SW480 (cell line): ENCODE data around the gene ZNF280D.
"Not testable (repeated sequence)": the region's sequence is repeated elsewhere in the genome, so short reads cannot be mapped to it uniquely, and the experiment has no call there.

Source experiments
- DNase-seq: peaks from one replicate; pipeline ENCODE4 v3.0.0-alpha.2; 2016; ENCODE audit warnings: low spot score

ZNF280D gene

GRCh38 chr15:56733136-56734012 lies at the start of gene ZNF280D:
ZNF280D (minus strand) TSS chr15:56733509; CDS start chr15:56707109, 26,400 bp downstream.
- DNase-seq = peak; percentile 82

DNA sequence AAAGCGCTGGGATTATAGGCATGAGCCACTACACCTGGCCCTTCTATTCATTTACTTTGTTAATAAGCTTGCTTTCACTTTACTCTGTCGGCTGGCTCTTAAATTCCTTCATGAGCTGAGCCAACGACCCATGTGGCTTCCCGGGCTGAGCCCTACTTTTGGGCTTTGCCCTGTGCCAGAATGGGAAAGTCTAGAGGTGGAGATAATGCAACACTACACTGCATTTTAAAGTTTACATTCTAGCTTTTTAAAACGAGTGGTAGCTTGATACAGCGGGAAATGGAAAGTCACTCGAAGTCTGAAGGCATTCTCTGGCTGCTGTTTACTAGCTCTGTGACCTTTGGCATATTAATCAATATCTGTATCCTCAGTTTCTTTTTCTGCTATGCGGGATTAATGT lies 49.0 kb upstream of the ZNF280D start:
- no peak for DNase-seq

GRCh38 chr15:56781666-56782065 lies 48.4 kb upstream of the ZNF280D start:
- no peak for DNase-seq

DNA sequence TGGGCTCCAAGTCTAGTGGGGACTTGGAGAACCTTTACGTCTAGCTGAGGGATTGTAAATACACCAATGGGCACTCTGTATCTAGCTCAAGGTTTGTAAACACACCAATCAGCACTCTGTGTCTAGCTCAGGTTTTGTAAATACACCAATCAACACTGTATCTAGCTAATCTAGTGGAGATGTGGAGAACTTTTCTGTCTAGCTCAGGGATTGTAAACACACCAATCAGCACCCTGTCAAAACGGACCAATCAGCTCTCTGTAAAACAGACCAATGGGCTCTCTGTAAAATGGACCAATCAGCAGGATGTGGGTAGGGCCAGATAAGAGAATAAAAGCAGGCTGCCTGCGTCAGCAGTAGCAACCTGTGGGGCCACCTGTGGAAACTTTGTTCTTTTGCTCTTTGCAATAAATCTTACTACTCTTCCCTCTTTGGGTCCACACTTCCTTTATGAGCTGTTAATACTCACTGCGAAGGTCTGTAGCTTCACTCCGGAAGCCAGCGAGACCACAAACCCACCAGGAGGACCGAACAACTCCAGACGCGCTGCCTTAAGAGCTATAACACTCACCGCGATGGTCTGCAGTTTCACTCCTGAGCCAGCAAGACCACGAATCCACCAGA lies 46.9 kb upstream of the ZNF280D start:
- not testable (repeated sequence) for DNase-seq

DNA sequence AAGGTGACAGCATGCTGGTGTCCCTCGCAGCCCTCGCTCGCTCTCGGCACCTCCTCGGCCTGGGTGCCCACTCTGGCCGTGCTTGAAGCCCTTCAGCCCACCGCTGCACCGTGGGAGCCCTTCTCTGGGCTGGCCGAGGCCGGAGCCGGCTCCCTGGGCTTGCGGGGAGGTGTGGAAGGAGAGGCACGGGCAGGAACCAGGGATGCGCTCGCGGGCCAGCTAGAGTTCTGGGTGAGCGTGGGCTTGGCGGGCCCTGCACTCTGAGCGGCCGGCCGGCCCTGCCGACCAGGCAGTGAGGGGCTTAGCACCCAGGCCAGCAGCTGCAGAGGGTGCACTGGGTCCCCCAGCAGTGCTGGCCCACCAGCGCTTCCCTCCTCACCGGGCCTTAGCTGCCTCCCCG lies 46.1 kb upstream of the ZNF280D start:
- DNase-seq = not testable (repeated sequence)

DNA sequence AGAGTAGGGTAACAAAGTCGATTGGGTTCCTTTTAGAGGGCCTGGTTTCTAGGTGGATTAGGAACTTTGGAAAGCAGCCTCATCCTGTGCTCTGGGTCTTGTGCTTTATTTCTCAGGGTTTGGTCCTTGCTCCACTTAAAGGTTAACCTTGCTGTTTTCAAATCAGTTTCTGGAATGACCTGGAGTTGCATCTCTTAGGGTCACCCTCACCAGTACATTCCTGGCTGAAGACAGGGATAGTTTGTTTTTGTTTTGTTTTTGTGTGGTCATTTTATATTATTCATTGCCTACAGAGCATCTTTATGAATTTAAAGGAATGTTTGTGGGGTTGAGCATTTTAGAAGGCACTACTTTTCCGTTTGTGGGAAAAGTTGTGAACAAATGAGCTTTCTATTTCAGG lies 45.5 kb upstream of the ZNF280D start:
- no peak for DNase-seq

GRCh38 chr15:56776839-56777238 lies 43.5 kb upstream of the ZNF280D start:
- DNase-seq = no peak

- no peak for DNase-seq
These were observed 42.3 kb upstream of the ZNF280D start for GRCh38 chr15:56775641-56776040.

GRCh38 chr15:56774356-56774755 lies 41.0 kb upstream of the ZNF280D start:
- DNase-seq = no peak

GRCh38 chr15:56772868-56773639 lies 39.7 kb upstream of the ZNF280D start:
- DNase-seq = no peak

GRCh38 chr15:56770173-56770572 lies 36.9 kb upstream of the ZNF280D start:
- DNase-seq = no peak

GRCh38 chr15:56767315-56767714 lies 34.0 kb upstream of the ZNF280D start:
- no peak for DNase-seq

- no peak for DNase-seq
These were observed 31.9 kb upstream of the ZNF280D start for GRCh38 chr15:56765251-56765650.

DNA sequence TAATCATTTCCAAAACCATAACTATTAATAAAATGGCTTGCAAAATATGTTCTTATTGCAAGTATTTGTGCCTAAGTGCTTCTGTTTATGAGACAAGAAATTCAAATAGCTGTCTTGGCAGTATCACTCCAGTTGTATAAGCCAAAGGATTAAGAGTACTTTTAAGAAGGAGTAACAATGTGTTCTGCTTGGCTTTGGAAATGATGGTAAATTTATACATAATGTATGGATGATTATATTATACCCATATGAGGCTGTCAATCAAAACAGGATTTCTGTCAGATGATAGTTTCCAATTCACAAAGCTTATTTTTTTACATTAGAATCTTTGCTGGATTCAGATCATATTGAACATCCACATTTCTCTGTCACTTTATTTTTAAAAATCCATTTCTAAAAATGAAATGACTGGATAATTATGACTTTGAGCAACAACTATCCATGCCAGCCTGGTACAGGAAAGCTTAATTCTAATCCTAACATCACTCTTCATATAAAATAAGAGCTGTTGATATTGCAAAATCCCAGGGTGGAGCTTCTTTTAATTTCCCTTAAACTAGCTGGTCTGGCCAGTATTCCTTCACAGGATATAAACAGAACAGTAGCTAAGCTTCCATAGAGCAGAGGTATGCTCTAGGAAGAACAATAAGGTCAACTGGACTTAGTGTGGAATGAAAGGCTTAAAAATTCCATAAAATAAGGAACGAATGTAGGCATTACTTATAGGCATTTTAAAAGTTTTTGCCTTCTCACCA lies 30.0 kb upstream of the ZNF280D start:
- DNase-seq = no peak

DNA sequence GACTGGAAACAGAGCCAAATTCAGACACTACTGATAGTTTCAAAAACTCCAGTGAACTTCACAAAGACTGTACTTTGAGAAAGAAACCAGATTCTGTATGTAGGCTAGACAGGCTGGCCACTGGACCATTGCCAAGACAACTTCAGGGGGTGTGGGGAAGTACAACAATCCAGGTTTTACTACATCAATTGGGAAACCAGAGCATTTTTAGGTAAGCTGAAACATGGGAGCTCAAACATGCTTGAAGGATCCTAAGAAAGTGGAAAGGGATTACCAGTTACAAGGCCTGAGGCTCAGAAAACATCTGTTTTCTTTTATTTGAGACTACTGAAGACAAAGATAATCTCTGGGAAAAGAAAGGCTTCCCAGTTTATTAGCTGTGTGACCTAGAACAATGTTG lies 26.9 kb upstream of the ZNF280D start:
- DNase-seq = no peak

GRCh38 chr15:56759450-56759845 lies 26.1 kb upstream of the ZNF280D start:
- DNase-seq = no peak

DNA sequence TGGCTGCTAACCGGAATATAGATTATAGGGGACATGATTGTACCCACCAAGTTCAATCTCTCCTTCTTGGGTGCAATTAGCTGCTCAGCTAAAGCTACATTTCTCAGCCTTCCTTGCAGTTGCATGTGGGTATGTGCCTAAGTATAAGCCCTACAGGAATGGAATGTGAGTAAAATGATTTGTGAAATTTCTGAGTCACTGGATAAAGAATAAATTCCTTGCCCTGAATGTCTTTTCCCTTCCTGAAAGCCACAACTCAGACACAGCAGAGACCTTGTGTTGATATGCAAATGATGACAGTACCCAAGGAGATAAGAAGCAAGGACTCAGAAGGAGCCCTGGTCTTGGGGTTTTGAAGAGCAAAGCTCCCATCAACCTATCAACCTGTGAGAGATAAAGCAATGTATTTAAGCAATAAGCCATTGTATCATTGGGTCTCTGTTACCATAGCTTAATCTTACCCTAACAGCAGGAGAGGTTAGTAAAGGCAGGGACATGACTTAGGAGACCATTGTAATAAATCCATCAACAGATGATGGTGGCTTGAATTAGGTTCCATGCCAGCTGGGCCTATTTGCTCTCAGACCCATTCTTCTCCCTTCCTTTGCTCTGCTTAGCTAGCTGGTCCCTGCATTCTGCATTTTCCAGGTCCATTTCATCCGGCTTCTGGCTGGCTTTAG lies 25.6 kb upstream of the ZNF280D start:
- DNase-seq = no peak

- DNase-seq = no peak
These were observed 24.6 kb upstream of the ZNF280D start for GRCh38 chr15:56757875-56758274.

GRCh38 chr15:56754772-56755370 lies 21.6 kb upstream of the ZNF280D start:
- DNase-seq = no peak

DNA sequence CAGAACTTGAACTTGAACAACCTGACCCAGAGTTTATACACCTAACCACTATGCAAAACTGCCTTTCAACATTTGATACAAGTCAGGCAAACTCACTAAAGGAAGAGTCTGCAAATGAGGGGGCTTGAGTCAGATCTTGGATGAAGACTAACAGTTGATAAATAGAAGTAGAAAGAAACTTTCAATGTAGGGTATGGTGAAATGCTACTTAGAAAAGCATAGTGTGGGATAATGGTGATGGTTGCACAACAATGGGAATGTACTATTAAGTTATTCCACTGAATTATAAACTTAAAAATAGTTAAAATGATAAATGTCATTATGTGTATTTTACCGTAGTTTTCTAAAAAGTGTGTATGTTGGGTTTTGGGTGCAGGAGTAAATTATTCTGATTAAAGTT lies 19.7 kb upstream of the ZNF280D start:
- DNase-seq = no peak

- no peak for DNase-seq
These were observed 16.7 kb upstream of the ZNF280D start for GRCh38 chr15:56749982-56750381.
